BE2C (cell line): Measurements from ENCODE around the gene BCO2.

Source experiments
- DNase-seq: peaks from one replicate; pipeline ENCODE4 v3.0.0-alpha.2; 2020
- H3K27me3 ChIP-seq: fragments of 250-450 bp; sonication (Bioruptor Pico); 2 replicates; pipeline ENCODE4 v1.5.1; 2020; ENCODE audit warnings: mild to moderate bottlenecking
- H3K36me3 ChIP-seq: fragments of 250-450 bp; sonication (Bioruptor Pico); 2 replicates; pipeline ENCODE4 v1.5.1; 2020; ENCODE audit warnings: mild to moderate bottlenecking
- H3K4me1 ChIP-seq: fragments of 250-450 bp; sonication (Bioruptor Pico); 2 replicates; pipeline ENCODE4 v1.5.1; 2020
- H3K4me3 ChIP-seq: 2 replicates; pipeline ENCODE4 v1.5.1; 2011; ENCODE audit warnings: low read depth, low read length
- H3K9me3 ChIP-seq: fragments of 250-450 bp; sonication (Bioruptor Pico); 2 replicates; pipeline ENCODE4 v1.5.1; 2020
- CTCF ChIP-seq: IDR thresholded peaks from 2 replicates; pipeline ENCODE4 v1.5.1; 2012; ENCODE audit warnings: mild to moderate bottlenecking, low read depth, low read length

BCO2 gene

GRCh38 chr11:112134473-112134872 lies 40.8 kb upstream of the BCO2 start:
- Histone ChIP-seq H3K9me3 (no peaks in the 10 kb centered on the region), H3K4me1 (no peaks in the 10 kb centered on the region), H3K27me3 (no peaks in the 10 kb centered on the region), H3K4me3 (no peak overlapping the region), H3K36me3 (no peaks in the 10 kb centered on the region)
- no peak for TF ChIP-seq CTCF
- DNase-seq: no peak

GRCh38 chr11:112143597-112143996 lies 31.7 kb upstream of the BCO2 start:
- no peak for TF ChIP-seq CTCF
- no peaks in the 10 kb centered on the region for H3K4me1 ChIP-seq
- no peak overlapping the region for H3K4me3 ChIP-seq
- no peak for DNase-seq
- no peaks in the 10 kb centered on the region for H3K9me3 ChIP-seq
- no peaks in the 10 kb centered on the region for H3K36me3 ChIP-seq
- no peaks in the 10 kb centered on the region for H3K27me3 ChIP-seq

- no peak for TF ChIP-seq CTCF
- H3K9me3 ChIP-seq: no peaks in the 10 kb centered on the region
- no peak for DNase-seq
- H3K4me3 ChIP-seq: no peak overlapping the region
- no peaks in the 10 kb centered on the region for H3K27me3 ChIP-seq
- H3K36me3 ChIP-seq: no peaks in the 10 kb centered on the region
- H3K4me1 ChIP-seq: no peaks in the 10 kb centered on the region
Measured at GRCh38 chr11:112150517-112150916, 24.8 kb upstream of the BCO2 start.

GRCh38 chr11:112156153-112156955 lies 19.0 kb upstream of the BCO2 start:
- no peaks in the 10 kb centered on the region for H3K27me3 ChIP-seq
- H3K9me3 ChIP-seq: no peaks in the 10 kb centered on the region
- H3K4me3 ChIP-seq: no peak overlapping the region
- no peaks in the 10 kb centered on the region for H3K4me1 ChIP-seq
- TF ChIP-seq CTCF: no peak
- H3K36me3 ChIP-seq: no peaks in the 10 kb centered on the region
- no peak for DNase-seq

GRCh38 chr11:112156956-112157766 lies 18.2 kb upstream of the BCO2 start:
- no peaks in the 10 kb centered on the region for H3K9me3 ChIP-seq
- no peaks in the 10 kb centered on the region for H3K27me3 ChIP-seq
- no peak overlapping the region for H3K4me3 ChIP-seq
- no peaks in the 10 kb centered on the region for H3K36me3 ChIP-seq
- no peak for TF ChIP-seq CTCF
- DNase-seq: no peak
- H3K4me1 ChIP-seq: no peaks in the 10 kb centered on the region
